HG03575 (cell line): Measurements from ENCODE around the gene ANKS3.

Experiments used
- ATAC-seq: cut with Tn5 transposase; IDR thresholded peaks from one replicate; pipeline ENCODE4 v1.9.1; 2021; ENCODE audit not compliant: unreplicated experiment, insufficient number of reproducible peaks, low FRiP score; ENCODE audit errors: extremely low read depth

The ANKS3 gene

DNA sequence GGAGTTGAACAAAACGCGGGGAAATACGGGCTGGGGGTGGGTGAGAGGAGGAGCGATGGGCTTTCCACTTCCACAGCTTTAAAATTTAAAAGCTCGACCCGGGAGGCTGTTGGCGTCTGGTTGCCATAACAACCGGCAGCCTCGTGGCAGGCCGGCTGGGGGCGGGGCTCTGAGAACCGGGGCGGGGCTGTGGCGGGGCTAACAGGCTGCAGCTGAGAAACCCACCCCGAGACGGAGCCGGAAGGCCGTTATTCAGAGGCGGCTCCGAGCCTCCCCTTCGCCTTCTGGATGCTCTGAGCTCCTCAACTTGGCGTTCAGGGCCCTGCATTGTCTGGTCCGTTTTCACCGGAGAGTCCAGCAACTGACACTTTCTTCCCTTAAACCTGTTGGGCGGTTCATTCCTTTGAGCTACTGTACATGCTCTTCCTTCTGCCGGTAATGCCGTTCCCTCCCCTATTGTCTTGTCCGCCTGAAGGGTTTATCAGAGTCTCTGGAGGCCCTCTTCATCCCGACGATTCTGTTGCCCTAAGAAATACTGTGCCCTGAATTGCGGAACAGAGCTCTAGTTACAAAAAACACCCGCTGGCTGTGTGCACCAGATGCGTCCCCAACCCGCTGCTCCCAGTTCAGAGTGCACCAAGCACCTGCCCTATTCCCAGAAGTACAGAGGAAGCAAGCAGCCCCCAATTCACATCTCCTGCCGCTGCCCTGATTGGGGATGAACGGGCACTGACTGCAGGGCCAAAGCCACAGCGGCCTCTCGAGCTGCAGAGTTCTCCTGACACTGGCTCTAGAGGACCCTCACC, 862 bp upstream of the ANKS3 start:
- ATAC-seq = no peak

DNA sequence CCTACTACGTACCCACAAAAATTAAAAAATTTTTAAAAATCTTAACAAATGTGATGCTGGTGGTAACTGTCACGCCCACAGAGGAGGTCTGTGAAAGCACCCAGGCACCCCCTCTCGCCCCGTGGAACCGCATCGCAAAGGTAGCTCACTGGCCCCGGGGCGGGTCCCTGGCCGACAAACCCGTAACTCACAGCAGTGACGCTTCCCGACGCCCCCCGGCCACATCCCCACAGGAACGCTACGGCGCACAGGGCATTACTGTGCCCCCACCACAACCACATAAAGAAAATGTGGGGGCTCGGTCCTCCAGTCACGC, 366 bp downstream of the ANKS3 start:
- no peak for ATAC-seq

DNA sequence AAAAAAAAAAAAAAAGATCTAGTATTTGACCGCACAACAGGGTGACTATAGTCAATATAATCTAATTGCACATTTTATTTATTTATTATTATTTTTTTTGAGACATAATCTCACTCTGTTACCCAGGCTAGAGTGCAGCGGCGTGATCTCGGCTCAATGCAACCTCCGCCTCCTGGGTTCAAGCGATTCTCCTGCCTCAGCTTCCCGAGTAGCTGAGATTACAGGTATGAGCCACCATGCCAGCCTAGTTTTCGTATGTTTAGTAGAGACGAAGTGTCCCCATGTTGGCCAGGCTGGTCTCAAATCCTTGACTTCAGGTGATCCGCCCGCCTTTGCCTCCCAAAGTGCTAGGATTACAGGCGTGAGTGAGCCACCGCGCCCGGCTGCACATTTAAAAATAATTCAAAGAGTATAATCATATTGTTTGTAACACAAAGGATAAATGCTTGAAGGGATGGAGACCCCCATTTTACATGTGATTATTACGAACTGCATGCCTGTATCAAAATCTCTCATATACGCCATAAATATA, 794 bp downstream of the ANKS3 start:
- ATAC-seq = no peak

DNA sequence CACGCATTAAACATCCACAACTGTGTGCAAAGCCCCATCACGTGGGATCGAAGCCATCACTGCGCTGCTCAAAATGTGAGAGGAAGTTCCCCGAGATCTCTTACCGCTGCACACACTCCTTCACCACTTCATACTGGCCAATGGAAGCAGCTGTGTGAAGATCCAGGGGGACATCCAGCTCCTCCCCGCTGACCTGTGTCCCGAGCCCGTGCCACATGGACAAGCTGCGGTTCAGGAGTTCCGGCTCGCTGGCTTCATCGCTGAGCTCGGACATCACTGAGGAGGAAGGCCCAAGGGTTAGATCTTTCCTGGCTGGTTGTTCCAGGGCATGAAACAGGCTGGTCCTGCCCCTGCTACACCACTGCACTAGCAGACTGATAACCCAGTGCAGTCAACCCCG, 4.2 kb downstream of the ANKS3 start:
- ATAC-seq = no peak

DNA sequence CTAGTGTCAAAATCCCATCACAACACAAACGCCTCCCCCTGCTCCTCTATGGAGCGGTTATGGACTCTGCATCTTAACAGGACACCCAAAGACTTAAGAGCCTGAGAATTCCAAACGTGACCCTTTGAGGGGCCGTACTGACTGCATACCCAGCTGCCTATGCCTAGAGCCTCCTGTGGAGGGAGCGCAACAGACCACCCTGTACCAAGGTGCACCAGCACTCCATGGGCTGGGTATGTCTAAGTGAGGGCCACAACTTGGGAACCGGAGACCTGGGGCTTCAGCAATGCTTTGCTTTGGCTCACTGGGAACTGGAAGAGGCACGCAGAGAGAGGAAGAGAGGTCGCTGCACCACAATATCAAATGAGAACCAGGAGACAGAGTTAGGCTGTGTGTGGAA, 5.4 kb downstream of the ANKS3 start:
- no peak for ATAC-seq

DNA sequence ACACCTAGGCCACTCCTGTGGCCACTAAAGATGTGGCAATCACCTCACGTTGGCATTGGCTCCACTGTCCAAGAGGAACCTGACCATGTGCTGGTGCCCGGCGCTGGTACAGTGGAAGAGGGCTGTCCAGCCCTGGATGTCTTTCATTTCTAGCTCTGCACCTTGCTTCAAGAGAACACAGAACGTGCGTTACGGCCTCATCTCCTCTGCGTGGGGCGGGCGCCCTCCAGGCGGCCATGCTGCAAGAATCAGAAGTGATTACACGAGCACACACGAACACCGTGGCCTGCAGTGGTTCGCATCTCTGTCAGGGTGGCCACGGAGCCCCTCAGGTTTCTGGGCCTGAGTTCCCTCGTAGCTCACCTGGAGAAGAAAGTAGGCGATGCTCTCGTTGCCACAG, 7.5 kb downstream of the ANKS3 start:
- ATAC-seq = no peak

DNA sequence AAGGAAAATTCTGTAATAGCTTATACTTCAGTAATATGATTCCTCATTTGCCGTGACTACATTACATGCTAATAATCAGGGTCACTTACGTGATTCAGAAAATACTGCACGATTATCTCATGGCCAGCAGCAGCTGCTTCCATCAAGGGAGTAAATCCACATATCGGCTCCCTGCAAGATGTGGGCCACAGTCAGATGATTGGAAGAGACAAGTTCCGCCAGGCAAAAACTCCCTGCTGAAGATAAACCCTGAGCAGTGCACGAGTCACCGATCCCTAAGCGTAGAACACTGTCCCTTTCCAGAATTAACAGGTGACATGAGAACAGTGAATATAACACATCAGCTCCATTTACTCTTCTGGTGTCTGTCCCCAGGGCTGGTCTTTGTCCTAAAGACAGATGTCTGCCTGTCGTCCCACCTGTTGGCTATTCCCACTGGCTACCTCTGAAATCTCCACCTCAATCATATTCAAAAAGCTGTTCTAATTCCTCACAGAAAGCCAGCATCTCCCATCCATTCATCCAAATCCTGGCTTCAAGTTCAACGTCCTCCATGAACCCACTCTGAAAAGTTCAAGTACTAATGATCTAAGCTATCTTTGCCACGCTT, 9.3 kb downstream of the ANKS3 start:
- no peak for ATAC-seq

DNA sequence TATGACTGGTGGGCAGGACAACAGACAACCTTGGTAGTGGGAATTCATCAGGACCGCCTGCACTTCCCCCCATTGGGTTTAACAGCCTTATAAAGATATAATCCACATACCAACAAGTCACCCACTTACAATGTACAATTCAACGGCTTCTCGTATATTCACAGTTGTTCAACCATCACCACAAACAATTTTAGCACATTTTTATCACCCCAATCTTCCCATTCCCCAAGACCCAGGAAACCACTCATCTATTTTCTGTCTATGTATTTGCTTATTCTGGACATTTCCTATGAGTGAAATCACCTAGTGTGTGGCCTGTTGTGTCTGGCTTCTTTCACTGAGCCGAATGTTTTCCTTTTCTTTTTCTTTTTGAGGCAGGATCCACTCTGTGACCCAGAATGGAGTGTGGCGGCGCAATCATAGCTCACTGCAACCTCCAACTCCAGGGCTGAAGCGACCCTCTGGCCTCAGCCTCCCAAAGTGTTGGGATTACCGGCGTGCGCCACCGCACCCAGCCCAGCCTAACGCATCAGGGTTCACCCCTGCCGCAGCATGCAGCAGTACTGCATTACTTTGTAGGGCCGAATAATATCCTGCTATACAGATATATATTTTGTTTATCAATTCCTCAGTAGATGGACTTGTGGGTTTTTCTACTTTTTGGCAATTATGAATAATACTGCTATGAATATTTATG, 10.9 kb downstream of the ANKS3 start:
- no peak for ATAC-seq

DNA sequence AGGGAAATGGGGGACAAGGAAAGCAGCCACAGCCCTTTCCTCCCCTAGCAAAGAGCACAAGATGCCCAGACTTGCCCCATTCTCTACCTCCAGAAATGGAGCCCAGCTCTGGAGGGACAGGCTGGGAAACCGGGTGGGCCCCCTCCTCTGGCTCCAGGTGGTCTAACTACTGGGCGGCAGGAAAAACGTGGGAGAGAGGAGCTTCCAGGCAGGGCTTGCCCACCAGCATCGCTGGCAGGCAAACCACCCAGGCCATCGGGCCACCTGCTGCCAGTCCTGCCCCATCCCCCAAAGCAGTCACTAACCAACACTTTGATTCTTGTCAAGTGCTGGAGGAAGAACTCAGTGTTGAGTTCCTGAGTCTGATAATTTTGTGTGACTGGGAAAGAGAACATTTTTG, 15.6 kb downstream of the ANKS3 start:
- ATAC-seq = no peak

DNA sequence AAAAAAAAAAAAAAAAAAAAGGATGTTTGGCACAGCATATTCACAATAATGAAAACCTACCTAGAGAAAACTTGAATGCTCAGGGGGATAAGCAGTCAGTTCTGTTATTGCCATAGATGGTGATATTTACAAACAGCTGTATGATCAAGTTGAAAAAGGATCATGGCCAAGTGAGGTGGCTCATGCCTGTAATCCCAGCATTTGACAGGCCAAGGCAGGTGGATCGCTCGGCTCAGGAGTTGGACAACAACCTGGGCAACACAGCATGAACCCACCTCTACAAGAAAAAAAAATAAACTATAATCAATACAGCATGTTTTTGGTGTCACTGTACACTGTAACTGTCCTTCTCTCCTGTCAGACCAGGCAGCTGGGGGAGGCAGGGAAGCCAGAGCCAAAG, 19.1 kb downstream of the ANKS3 start:
- no peak for ATAC-seq

DNA sequence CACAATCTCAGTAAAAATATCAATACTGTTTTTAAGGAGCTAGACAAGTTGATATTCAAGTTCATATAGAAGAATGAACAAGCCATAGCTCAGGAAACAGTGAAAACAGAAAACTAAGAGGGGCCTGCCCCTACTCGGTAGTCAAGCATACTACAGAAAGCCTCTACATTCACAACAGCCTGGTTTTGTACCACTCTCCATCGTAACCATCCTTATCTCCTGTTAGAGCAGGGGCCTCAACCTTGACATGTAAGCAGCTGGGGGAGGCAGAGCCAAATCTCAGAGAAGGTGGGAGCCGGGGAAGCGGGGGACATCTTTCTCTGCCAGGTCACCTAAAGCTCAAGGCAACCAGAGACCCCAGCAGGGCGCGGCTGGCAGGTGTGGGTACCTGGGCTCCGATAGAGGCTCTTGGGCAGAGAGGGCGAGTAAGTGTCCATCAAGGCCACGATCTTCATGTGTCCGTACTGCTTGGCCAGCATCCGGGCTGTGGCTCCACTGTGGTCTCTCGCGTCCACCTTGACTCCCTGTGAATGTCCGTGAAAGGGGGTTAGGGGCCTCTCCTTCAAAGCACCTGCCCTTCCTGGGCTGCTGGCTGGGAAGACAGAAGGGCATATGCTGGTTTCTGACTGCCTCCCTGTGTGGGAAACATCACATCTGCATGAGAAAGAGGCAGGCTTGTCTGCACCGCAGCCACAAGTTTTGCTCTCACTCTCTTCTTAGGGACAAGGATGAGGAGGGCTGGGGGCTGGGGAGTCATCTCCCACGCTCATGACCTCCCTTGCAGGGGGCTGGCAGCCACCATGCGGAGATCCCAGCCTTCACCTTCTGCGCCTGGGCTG, 20.2 kb downstream of the ANKS3 start:
- no peak for ATAC-seq

DNA sequence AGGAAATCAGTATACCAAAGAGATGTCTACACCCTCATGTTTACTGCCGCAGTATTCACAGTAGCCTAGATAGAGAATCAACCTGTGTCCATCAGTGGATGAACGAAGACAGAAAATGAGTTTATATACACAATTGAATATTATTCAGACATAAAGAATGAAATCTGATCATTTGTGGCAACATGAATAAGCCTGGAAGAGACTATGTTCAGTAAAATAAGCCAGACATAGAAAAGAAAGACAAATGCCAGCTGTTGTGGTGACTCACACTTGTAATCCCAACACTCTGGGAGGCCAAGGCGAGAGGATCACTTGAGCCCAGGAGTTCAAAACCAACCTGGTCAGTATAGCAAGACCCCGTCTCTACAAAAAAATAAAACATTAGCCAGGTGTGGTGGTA, 24.6 kb downstream of the ANKS3 start:
- ATAC-seq = no peak

DNA sequence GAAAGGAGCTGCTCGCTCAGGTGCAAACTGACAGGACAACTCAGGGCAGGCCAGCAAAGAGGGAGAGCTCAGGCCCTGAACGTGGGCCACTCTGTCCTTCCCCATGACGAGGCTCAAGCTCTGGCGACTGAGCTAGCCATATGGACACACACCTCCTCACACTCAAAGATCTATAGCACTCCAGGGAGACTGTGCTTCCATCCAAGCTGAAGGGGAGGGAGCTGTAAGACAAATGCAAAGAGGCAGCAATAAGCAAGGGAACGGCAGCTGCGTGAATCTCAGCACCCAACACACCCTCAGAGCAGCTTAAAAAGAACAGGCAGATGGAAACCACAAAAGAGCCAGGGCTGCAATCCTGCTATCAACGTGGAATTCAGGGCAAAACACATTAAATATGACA, 27.2 kb downstream of the ANKS3 start:
- ATAC-seq = no peak

DNA sequence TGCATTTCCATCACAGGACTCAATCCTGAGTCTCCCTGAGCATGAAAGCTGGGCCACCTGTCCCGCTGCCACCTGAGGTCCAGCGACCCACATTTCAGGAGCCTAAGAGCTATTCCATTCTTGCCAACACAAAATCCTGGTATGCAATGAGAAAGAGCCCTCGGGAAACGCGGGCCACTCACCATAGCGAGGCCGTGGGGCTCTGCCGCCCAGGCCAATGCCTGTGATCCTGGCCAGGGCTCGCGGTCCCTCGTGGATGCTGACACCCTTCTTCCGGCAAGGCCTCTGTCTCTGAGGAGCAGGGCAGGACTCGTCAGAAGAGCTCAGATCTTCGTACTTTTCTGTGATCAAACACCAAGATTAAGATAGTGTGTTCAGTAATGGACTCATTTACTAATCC, 29.2 kb downstream of the ANKS3 start:
- ATAC-seq = no peak

DNA sequence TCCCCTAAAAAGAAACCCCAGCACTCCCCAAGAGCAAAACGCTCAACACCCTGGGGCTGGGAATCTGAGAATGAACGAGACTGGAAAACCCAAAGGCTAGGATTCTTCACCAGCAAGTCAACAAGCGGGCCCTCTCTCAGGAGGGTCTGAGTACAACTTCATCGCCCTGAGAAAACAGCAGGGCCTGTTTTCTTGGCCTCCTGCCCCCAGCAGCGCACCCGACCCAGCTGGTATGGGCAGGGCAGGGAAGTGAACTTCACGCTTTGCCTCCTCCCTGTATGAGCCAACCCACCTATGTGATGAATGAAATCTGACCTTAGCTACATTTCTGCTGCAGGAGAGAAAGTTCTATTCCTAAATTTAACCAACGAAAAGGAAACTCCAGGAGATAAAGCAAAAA, 29.6 kb downstream of the ANKS3 start:
- no peak for ATAC-seq

DNA sequence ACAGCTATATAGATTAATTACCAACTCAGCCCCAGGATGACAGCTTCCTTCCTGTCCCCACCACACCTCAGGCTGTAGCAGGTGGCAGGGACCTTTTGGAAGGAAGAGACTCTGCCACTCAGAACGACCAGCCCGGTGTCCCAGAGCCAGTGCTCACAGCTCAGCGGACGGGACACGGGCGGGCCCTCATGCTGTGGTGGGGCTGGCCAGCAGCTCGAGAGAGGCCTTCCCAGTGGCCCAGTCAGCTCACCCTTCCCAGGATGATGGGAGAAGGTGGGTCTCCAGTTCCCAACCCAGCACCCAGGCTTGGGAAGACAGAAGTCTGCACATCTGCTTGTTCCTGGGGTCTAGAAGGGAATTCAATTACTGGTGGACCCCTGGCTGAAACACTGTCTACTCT, 30.2 kb downstream of the ANKS3 start:
- no peak for ATAC-seq

DNA sequence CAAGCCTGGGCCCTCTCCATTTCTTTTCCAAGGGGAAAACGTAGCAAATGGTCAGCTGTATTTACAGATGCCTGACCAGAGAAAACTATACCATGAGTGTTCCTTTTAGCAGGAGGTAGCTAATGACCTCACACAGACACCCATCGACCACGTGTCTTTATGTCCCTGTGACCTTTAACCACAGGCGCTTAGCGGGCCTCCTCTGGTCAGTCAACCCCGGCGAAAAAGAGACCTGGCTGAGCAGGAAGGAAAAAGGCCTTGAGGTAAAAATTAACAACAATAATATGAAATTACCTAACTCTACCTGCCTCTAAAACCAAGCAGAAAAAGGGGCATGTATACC, 31.6 kb downstream of the ANKS3 start:
- no peak for ATAC-seq

DNA sequence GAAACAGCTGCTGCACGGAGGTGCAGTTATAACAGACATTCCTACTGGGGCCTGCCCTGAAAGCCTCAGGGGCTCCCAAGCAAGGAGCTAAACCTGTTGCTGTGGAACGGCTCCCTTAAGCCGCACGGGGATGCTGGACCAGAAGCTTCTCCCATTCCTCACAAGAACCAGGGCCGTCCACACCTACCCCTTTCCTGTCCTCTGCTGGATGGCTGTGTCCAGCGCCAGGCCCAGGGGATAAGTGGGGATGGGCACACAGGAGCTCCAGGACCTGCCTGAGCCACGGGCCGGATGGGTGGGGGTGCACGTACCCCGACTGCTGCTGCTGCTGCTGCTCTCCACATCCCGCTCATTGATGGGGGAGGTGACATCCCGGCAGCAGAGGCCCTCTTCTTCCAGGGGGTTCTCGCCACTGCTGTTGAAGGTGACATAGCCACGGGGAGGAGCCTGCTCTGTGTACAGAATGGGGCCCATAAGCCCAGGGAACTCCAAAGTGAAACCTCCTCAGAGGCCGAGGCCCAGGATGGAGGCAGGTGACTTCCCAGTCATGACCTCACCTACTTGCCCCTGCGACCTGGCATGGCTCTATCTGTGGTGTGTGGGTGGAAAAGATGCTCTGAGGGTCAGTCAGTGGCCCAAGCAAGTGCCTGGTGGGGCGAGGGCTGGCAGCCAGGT, 32.1 kb downstream of the ANKS3 start:
- ATAC-seq = no peak
